Measurements from ENCODE around the gene SEMA4A. TPM values are rescaled to one million over a fixed set of nuclear protein-coding genes. Genes with fewer than 3 reads are reported as not detected.

The SEMA4A gene
- total and polyA plus RNA-seq, 12 donors = 0.98 to 6.8 (median 1.8) TPM

DNA sequence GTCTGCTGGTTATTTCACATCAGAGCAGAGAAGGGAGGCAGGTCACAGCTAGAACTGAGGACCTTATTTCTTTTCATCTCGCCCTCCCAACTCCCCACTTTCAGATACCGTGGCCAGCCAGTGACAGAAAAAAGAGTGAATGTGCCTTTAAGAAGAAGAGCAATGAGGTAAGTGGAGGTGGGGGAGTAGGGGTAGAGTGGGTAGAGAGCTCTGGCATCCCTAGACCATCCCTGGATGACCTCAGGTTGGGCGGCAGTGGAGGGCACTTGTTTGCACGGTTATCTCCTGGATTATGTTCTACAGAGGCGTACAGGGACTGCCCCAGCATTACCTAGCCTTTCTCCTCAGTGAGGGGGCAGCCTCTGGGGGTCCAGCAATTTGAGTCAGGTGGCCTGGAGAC, 4.6 kb downstream of the SEMA4A start:
- peaks cover 3 to 54% (median 28%) of the 10 kb centered on the region in 9 donors for H3K4me1 ChIP-seq

DNA sequence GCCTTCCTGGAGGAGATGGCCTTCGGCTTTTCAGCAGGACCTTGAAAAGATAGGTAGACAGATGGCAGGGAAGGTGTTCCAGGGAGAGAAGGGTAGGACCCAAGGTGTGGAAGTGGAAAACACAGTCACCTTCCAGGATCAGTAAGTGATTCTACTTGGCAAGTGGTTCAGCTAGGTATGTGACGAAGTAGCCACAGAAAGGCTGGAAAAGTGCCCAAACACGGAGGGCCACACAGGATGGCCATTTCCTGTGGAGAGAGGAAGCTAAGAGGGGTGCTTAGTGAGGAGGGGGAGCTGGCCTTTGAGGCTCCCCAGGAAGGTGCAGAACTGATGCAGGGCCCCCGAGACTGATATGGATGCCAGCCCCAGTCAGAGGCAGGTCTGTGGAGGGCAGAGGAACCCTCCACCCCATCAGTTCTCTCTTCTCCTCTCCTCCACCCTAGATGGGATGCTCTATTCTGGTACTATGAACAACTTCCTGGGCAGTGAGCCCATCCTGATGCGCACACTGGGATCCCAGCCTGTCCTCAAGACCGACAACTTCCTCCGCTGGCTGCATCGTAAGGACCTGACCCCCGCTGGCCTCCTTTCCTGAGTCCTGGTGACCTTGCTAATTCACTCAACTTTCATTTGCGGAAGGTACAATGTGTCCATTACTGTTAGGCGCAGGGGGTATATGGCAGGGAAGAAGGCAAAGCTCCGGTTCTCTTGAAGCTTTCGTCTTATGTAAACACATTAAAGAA, 6.8 kb downstream of the SEMA4A start:
- intact Hi-C loops (cut with DNase I) = loop anchor here in 3 of 10 donors (5.0 kb wide), 3 partner anchors 32 to 52 kb away; partner anchors contain the start of genes PMF1 (in 2 of the 3) and SLC25A44 (in 1 of the 3)
- WGBS, 2 donors = 37 to 44% methylated on average over 13 of the region's 13 CpGs
- Histone ChIP-seq H3K36me3 (peaks cover 0 to 30% (median 0%) of the 10 kb centered on the region in 9 donors), H3K9me3 (no peaks in the 10 kb centered on the region), H3K27ac (peak overlapping the region; percentile 71 to 93 (median 88)), H3K4me3 (peak overlapping the region in 9 of 10 donors; percentile 40 to 68 (median 56)), H3K4me1 (peaks cover 3 to 62% (median 32%) of the 10 kb centered on the region in 9 donors), H3K27me3 (no peaks in the 10 kb centered on the region)
- TF ChIP-seq CTCF (IDR thresholded peaks at IDR 0.05) = no peak
- DNase-seq (peak; percentile 47 to 77), ATAC-seq (peak; percentile 41 to 83 (median 78))

More for the DNA sequence above, 4.6 kb downstream of the SEMA4A start:
- Histone ChIP-seq H3K36me3 (peaks cover 0 to 22% (median 0%) of the 10 kb centered on the region in 9 donors), H3K4me3 (no peak overlapping the region), H3K27me3 (no peaks in the 10 kb centered on the region), H3K27ac (no peak overlapping the region), H3K9me3 (no peaks in the 10 kb centered on the region)
- DNase-seq = no peak
- no peak for ATAC-seq
- TF ChIP-seq CTCF (IDR thresholded peaks at IDR 0.05) = no peak
- intact Hi-C loops (cut with DNase I) = loop anchor here in 2 of 10 donors (5.0 kb wide), 2 partner anchors 34 to 39 kb away; partner anchors contain the start of gene SLC25A44 (in 1 of the 2)
- WGBS, 2 donors = 83 to 87% methylated on average over 5 of the region's 5 CpGs

GRCh38 chr1:156160743-156161171, 7.4 kb downstream of the SEMA4A start:
- intact Hi-C loops (cut with DNase I) = loop anchor here in 2 of 10 donors (5.0 kb wide), 1 partner anchor 52 kb away; the partner anchor contains the start of gene PMF1 (in 2 of the 2)

More at GRCh38 chr1:156160743-156161171, 7.4 kb downstream of the SEMA4A start:
- Histone ChIP-seq H3K4me1 (peaks cover 3 to 62% (median 32%) of the 10 kb centered on the region in 9 donors), H3K9me3 (no peaks in the 10 kb centered on the region), H3K36me3 (peaks cover 0 to 32% (median 0%) of the 10 kb centered on the region in 9 donors), H3K27ac (peak overlapping the region; percentile 71 to 93 (median 88)), H3K4me3 (peak overlapping the region in 9 of 10 donors; percentile 40 to 68 (median 56)), H3K27me3 (no peaks in the 10 kb centered on the region)
- TF ChIP-seq CTCF (IDR thresholded peaks at IDR 0.05) = no peak
- peak; percentile 88 to 93 for DNase-seq
- 2 to 3% methylated on average over 20 to 22 of the region's 22 CpGs for WGBS, 2 donors
- ATAC-seq = peak; percentile 88 to 96 (median 90)

Measured in heart right ventricle (tissue), 16 donors.